Uterus (tissue), 2 donors: ENCODE results near the gene WDR45B.

Experiments
- CTCF ChIP-seq, 4 experiments: fragments of 200-600 bp in 2 of 4; fragments of 450-650 bp in 2 of 4; sonication (generic) in 2 of 4; IDR thresholded peaks; one replicate each; pipeline ENCODE4 v1.5.1; 2016 to 2019; ENCODE audit warnings: antibody characterized with exemption in 4 of 4, mild to moderate bottlenecking in 2 of 4, moderate library complexity in 1 of 4
- POLR2A ChIP-seq, 2 donors: fragments of 450-650 bp; IDR thresholded peaks; one replicate each; pipeline ENCODE4 v1.6.1; 2016; ENCODE audit warnings: antibody characterized with exemption in 2 of 2, mild to moderate bottlenecking in 1 of 2, moderate library complexity in 1 of 2

- no peak for TF ChIP-seq CTCF (IDR thresholded peaks at IDR 0.05)
- TF ChIP-seq POLR2A (IDR thresholded peaks at IDR 0.05), result no peak
Observed at GRCh38 chr17:82667668-82668000, 19.4 kb upstream of the WDR45B start.
